Sigmoid colon (tissue), 7 donors: Measurements from ENCODE around the gene CD93. TPM values are rescaled to one million over a fixed set of nuclear protein-coding genes. Genes with fewer than 3 reads are reported as not detected.

Experiments used
- DNase-seq: peaks from one replicate; pipeline ENCODE4 v3.0.0-alpha.2; 2019
- H3K27ac ChIP-seq, 4 donors: fragments of 200-600 bp; sonication (generic); one replicate each; pipeline ENCODE4 v1.5.1; 2016 to 2019; ENCODE audit warnings: mild to moderate bottlenecking in 1 of 4
- H3K27me3 ChIP-seq, 3 donors: fragments of 200-600 bp; sonication (generic); one replicate each; pipeline ENCODE4 v1.5.1; 2019; ENCODE audit warnings: mild to moderate bottlenecking in 1 of 3
- H3K36me3 ChIP-seq, 4 donors: fragments of 200-600 bp; sonication (generic); one replicate each; pipeline ENCODE4 v1.5.1; 2016 to 2019
- H3K4me1 ChIP-seq, 4 donors: fragments of 200-600 bp; sonication (generic); one replicate each; pipeline ENCODE4 v1.5.1; 2017 to 2019
- H3K4me3 ChIP-seq, 4 donors: fragments of 200-600 bp; sonication (generic); one replicate each; pipeline ENCODE4 v1.5.1; 2017 to 2019; ENCODE audit warnings: mild to moderate bottlenecking in 2 of 4, moderate library complexity in 1 of 4
- H3K9me3 ChIP-seq, 4 donors: fragments of 200-600 bp in 3 of 4; sonication (generic) in 3 of 4; one replicate each; pipeline versions ENCODE4 v1.5.1 to v1.6.1; 2013 to 2019
- EP300 ChIP-seq, 4 donors: sonication (generic); formaldehyde crosslinking; IDR thresholded peaks; one replicate each; pipeline ENCODE4 v1.6.1; 2017; ENCODE audit warnings: antibody characterized with exemption in 4 of 4
- POLR2A ChIP-seq, 2 donors: fragments of 450-650 bp; IDR thresholded peaks; one replicate each; pipeline ENCODE4 v1.6.1; 2016; ENCODE audit warnings: antibody characterized with exemption in 2 of 2, mild to moderate bottlenecking in 2 of 2, moderate library complexity in 2 of 2
- POLR2AphosphoS5 ChIP-seq, 4 donors: sonication (generic); formaldehyde crosslinking; IDR thresholded peaks; one replicate each; pipeline ENCODE4 v1.6.1; 2017; ENCODE audit warnings: antibody characterized with exemption in 4 of 4
- WGBS, 2 donors: extraction: QIAGEN DNeasy Blood & Tissue Kit; methylation state at CpG; one replicate each; pipeline ENCODE4 v1.1.7; 2013; 5-methylcytosine and 5-hydroxymethylcytosine counted together
- intact Hi-C: fragments of 100-400 bp; cut with DNase I; formaldehyde crosslinking; loops from one replicate; pipeline ENCODE4 v1.15.1; 2023
- polyA plus RNA-seq, 3 donors: library from polyadenylated mRNA; stranded (reverse); fragments of 200-250 nt; gene quantifications; one replicate each; pipeline ENCODE4 v1.2.3, GENCODE V29; 2013
- total RNA-seq, 4 donors: library from RNA; depleted of rRNA; stranded (reverse); fragments of >200 nt; gene quantifications; one replicate each; pipeline ENCODE4 v1.1.0, GENCODE V29; 2016
- TF ChIP-seq, protein P1 (sequence below), 4 experiments: fragments of 450-650 bp in 3 of 4; fragments of 200-600 bp in 1 of 4; IDR thresholded peaks; one replicate each; pipeline ENCODE4 v1.5.1; 2016 to 2019; ENCODE audit warnings: antibody characterized with exemption in 4 of 4, mild to moderate bottlenecking in 3 of 4, moderate library complexity in 2 of 4
- donor health status: healthy with polysubstance abuse.
- donor health status: Bipolar disorder and iron deficiency.
- donor health status: healthy.

Gene CD93
- total and polyA plus RNA-seq, 7 donors: 1.8 to 27.2 (median 14.5) TPM

DNA sequence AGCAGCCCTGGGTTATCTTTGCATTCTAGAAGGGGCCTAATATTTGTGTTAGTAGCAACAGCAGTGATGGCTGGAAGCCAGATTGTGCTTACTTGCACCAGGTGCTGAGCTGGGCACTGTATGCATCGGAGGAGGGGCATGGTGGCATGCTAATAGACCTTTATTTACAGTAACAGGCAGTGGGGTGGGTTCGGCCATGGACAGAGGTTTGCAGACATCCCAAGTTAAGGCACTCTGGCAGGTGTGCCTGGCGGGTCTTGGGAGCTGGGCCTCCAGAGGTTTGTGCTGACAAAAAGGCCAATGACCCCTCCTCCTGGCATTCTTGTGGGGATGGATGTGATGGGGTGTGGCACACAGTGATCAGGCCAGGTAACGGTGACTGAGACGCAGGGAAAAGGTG, 39.0 kb upstream of the CD93 start:
- no peaks in the 10 kb centered on the region for H3K9me3 ChIP-seq
- no peak overlapping the region for H3K4me3 ChIP-seq
- TF ChIP-seq, protein P1, sequence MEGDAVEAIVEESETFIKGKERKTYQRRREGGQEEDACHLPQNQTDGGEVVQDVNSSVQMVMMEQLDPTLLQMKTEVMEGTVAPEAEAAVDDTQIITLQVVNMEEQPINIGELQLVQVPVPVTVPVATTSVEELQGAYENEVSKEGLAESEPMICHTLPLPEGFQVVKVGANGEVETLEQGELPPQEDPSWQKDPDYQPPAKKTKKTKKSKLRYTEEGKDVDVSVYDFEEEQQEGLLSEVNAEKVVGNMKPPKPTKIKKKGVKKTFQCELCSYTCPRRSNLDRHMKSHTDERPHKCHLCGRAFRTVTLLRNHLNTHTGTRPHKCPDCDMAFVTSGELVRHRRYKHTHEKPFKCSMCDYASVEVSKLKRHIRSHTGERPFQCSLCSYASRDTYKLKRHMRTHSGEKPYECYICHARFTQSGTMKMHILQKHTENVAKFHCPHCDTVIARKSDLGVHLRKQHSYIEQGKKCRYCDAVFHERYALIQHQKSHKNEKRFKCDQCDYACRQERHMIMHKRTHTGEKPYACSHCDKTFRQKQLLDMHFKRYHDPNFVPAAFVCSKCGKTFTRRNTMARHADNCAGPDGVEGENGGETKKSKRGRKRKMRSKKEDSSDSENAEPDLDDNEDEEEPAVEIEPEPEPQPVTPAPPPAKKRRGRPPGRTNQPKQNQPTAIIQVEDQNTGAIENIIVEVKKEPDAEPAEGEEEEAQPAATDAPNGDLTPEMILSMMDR (IDR thresholded peaks at IDR 0.05): no peak
- TF ChIP-seq POLR2AphosphoS5 (IDR thresholded peaks at IDR 0.05) (no peak), EP300 (IDR thresholded peaks at IDR 0.05) (no peak), POLR2A (IDR thresholded peaks at IDR 0.05) (no peak)
- no peaks in the 10 kb centered on the region for H3K36me3 ChIP-seq
- intact Hi-C loops: no loop called here
- 12 to 59% methylated on average over 5 of the region's 5 CpGs for WGBS, 2 donors
- H3K27me3 ChIP-seq: no peaks in the 10 kb centered on the region
- H3K27ac ChIP-seq: peak overlapping the region in 2 of 4 donors; percentile 25 to 38
- DNase-seq: peak; percentile 57
- no peaks in the 10 kb centered on the region for H3K4me1 ChIP-seq

DNA sequence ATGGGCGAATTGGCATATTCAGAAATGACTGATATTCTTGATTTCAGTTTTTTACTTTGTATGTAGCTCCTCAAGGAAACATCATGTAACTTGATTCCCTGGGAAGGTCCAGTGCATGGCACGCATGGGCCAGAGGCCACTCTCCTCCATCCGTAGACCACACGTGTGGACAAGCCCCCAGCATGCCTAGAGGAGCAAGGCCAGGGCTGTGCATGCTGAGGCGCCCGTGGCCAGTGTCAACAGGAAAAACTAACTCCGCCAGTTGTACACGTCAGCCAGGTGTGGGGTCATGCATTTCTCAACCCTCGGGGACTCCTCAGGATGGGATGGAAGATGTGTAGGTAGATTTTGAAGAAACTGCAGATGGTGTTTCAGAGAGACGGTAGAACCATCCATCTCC, 37.8 kb upstream of the CD93 start:
- peak; percentile 15 for DNase-seq
- no peaks in the 10 kb centered on the region for H3K27me3 ChIP-seq
- H3K9me3 ChIP-seq: no peaks in the 10 kb centered on the region
- intact Hi-C loops: no loop called here
- H3K36me3 ChIP-seq: no peaks in the 10 kb centered on the region
- no peak overlapping the region for H3K27ac ChIP-seq
- no peak overlapping the region for H3K4me3 ChIP-seq
- TF ChIP-seq POLR2AphosphoS5 (IDR thresholded peaks at IDR 0.05): no peak
- WGBS, 2 donors: 84 to 87% methylated on average over 10 of the region's 10 CpGs
- H3K4me1 ChIP-seq: no peaks in the 10 kb centered on the region

DNA sequence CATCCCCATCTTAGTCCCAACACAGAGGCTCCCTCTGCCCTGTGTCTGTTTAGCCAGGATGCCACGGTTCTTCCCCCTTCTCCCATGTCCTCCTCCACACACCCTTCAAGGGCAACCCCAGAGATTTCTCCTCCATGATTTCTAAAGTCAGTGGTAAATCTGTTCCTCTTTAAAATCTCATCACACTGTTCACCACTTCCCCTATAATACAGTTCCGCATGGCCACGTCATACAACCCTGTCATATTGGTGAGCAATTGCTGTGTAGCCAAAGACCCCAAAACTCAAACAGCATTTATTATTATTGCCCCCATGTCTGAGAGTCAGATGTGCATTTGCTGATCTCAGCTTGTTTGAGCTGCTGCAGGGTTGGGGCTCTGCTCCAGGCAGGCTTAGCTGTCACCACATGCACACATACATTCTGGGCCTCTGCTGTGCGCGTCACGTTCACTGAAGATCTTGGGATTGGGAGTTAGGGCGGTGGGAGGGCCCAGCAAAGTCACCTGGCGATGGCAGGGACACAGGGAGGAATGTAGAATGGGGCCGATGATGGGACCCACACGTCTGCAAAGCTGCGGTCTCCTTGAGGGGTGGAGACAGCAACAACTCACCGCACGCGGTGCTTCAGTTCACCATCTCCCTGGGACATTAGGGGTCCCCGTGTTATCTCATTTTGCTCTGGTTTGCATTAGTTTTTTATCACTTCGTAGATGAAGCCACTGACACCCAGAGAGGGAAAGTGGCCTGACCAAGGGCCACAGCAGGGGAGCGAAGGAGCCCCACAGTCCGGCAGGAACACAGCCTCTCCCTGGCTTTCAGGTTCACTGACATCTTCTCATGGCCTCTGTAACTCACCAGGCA, 36.9 kb upstream of the CD93 start:
- Histone ChIP-seq H3K36me3 (no peaks in the 10 kb centered on the region), H3K4me1 (no peaks in the 10 kb centered on the region), H3K27ac (no peak overlapping the region), H3K4me3 (no peak overlapping the region), H3K9me3 (no peaks in the 10 kb centered on the region), H3K27me3 (no peaks in the 10 kb centered on the region)
- intact Hi-C loops: no loop called here
- WGBS, 2 donors: 85 to 92% methylated on average over 17 of the region's 18 CpGs
- TF ChIP-seq POLR2A (IDR thresholded peaks at IDR 0.05) (no peak), POLR2AphosphoS5 (IDR thresholded peaks at IDR 0.05) (no peak), EP300 (IDR thresholded peaks at IDR 0.05) (no peak)
- TF ChIP-seq, protein P1 (IDR thresholded peaks at IDR 0.05): no peak
- peak; percentile 46 for DNase-seq

DNA sequence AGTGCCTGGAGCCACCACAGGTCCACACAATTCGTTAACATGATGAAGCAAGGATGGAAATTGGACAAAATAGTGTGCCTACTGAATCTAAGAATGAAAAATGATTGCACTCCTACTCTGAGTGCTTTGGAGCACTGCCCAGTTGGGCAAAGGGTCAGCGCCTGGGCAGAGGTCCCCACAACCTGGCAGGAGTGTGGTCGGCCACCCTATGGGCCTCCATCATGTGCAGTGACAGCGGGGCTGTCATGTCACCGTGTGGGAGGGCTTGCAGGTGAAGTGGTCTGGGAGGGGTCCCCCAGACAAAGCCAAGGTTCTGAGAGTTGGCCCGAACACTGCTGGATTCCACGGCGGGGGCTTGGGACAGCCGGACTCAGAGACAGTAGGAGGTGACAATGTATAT, 36.2 kb upstream of the CD93 start:
- H3K4me3 ChIP-seq: no peak overlapping the region
- no peaks in the 10 kb centered on the region for H3K9me3 ChIP-seq
- no peaks in the 10 kb centered on the region for H3K4me1 ChIP-seq
- no peaks in the 10 kb centered on the region for H3K36me3 ChIP-seq
- 62 to 78% methylated on average over 7 to 8 of the region's 9 CpGs for WGBS, 2 donors
- no peaks in the 10 kb centered on the region for H3K27me3 ChIP-seq
- peak; percentile 42 for DNase-seq
- H3K27ac ChIP-seq: no peak overlapping the region
- intact Hi-C loops: no loop called here
- TF ChIP-seq, protein P1 (IDR thresholded peaks at IDR 0.05): no peak
- no peak for TF ChIP-seq POLR2A (IDR thresholded peaks at IDR 0.05)
- no peak for TF ChIP-seq POLR2AphosphoS5 (IDR thresholded peaks at IDR 0.05)
- no peak for TF ChIP-seq EP300 (IDR thresholded peaks at IDR 0.05)

DNA sequence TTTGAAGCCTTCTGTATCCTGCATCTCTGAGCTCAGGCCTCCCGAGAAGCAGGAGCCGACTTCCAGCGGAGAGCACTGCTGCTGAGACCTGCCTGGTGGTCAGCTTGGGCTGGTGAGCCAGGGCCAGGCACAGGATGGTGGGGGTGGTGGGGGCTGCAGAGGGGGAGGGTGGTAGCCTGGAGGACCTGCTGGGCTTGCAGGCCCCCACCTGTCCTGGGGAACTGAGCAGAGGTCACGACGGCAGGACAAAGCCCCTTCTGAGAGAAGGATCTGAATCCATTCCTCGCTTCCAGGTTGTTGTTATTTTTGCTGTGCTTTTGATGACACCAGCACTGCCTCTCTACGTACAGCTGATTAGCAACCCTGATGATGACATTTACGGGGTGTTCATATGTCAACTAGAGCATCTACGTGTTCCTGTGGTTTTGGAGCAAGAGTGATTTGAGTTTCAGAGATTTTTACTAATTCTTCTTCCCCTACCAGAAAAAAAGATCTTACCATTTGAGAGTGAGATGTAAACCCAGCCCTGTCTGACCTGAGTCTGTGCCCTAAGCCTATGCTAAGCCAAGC, 35.7 kb upstream of the CD93 start:
- WGBS, 2 donors: 81 to 88% methylated on average over 9 of the region's 9 CpGs
- peak; percentile 25 for DNase-seq
- no peaks in the 10 kb centered on the region for H3K27me3 ChIP-seq
- H3K27ac ChIP-seq: no peak overlapping the region
- H3K4me1 ChIP-seq: no peaks in the 10 kb centered on the region
- H3K36me3 ChIP-seq: no peaks in the 10 kb centered on the region
- intact Hi-C loops: no loop called here
- TF ChIP-seq EP300 (IDR thresholded peaks at IDR 0.05): no peak
- H3K9me3 ChIP-seq: no peaks in the 10 kb centered on the region
- H3K4me3 ChIP-seq: no peak overlapping the region
